K562 (cell line): Measurements from ENCODE around the gene GRXCR2. TPM values are rescaled to one million over a fixed set of nuclear protein-coding genes. Genes with fewer than 3 reads are reported as not detected.
A peak's percentile ranks its signal among the peaks of the same experiment; 100 is the strongest.

ENCODE experiments used
- ATAC-seq: fragments of 200-7000 bp; cut with Tn5 transposase; 3 replicates; pipeline ENCODE4 v1.9.1; 2020; ENCODE audit warnings: moderate library complexity
- BruUV-seq: library from RNA; stranded (reverse); fragments of 400-500 nt; replicated peaks from 2 replicates; lab custom pipeline; 2021; lab: Mats Ljungman, UMichigan
- CTCF ChIA-PET: fragments of 300-600 bp; formaldehyde crosslinking; extraction: SDS; loops from one replicate; lab custom pipeline; 2021; ENCODE audit warnings: low intra/inter-chr PET ratio; lab: Yijun Ruan, JAX
- POLR2A ChIA-PET: fragments of 300-600, 350-650 bp; sonication (Branson Sonifier 250); formaldehyde crosslinking; extraction: SDS; loops from one replicate; lab custom pipeline; 2021; ENCODE audit warnings: antibody characterized with exemption, inconsistent platforms; lab: Yijun Ruan, JAX
- DNase-seq, 4 experiments: peaks; one replicate each; pipeline versions ENCODE4 v3.0.0 to v3.0.0-alpha.2; 2011 to 2018; ENCODE audit warnings: low spot score in 3 of 4, mixed read lengths in 3 of 4; ENCODE audit errors: extremely low read depth in 1 of 4
- FAIRE-seq: peaks from 2 replicates; lab custom pipeline; 2011; peaks lifted over from hg19 to GRCh38; lab: Jason Lieb, UNC
- H2AFZ ChIP-seq: 2 replicates; pipeline ENCODE4 v1.6.0; 2011; ENCODE audit warnings: low read depth, low read length, control low read depth, inconsistent platforms
- H3K27ac ChIP-seq: fragments of 200-600 bp; 3 replicates; pipeline ENCODE4 v1.8.0; 2011; ENCODE audit warnings: low read depth, mild to moderate bottlenecking, control low read depth, inconsistent platforms, low read length, moderate library complexity, mixed read lengths; ENCODE audit errors: extremely low read depth
- H3K27me3 ChIP-seq, 2 experiments: fragments of 300-600 bp in 1 of 2; 2 replicates in 1 of 2; 3 replicates in 1 of 2; pipeline versions ENCODE4 v1.6.0 to v1.8.0; 2011; ENCODE audit warnings: inconsistent platforms in 2 of 2, low read length in 2 of 2, mild to moderate bottlenecking in 1 of 2, mixed read lengths in 1 of 2, moderate library complexity in 1 of 2; ENCODE audit not compliant: control insufficient read depth in 2 of 2, insufficient read depth in 2 of 2
- H3K36me3 ChIP-seq: fragments of 300-600 bp; 3 replicates; pipeline ENCODE4 v1.8.0; 2011; ENCODE audit warnings: mild to moderate bottlenecking, low read length, inconsistent platforms; ENCODE audit not compliant: control insufficient read depth, insufficient read depth
- H3K4me1 ChIP-seq, 2 experiments: fragments of 200-600 bp in 1 of 2; replicated peaks in 1 of 2; 2 replicates in 1 of 2; 3 replicates in 1 of 2; pipeline versions ENCODE4 v1.5.1 to v1.8.0; 2011; ENCODE audit warnings: inconsistent platforms in 2 of 2, low read length in 2 of 2, mild to moderate bottlenecking in 1 of 2, mixed read lengths in 1 of 2, moderate library complexity in 1 of 2; ENCODE audit not compliant: control insufficient read depth in 2 of 2, insufficient read depth in 2 of 2
- H3K4me2 ChIP-seq: 2 replicates; pipeline ENCODE4 v1.6.1; 2011; ENCODE audit warnings: low read length, control low read depth, inconsistent platforms, mixed read lengths; ENCODE audit not compliant: insufficient read depth
- H3K4me3 ChIP-seq: fragments of 200-600 bp; sonication (generic), shearing (Covaris generic); 2 replicates; pipeline ENCODE4 v1.5.1; 2016; ENCODE audit warnings: control low read depth, inconsistent platforms
- H3K79me2 ChIP-seq: fragments of 200-600 bp; 3 replicates; pipeline ENCODE4 v1.8.0; 2011; ENCODE audit warnings: low read length, inconsistent platforms; ENCODE audit not compliant: control insufficient read depth, insufficient read depth
- H3K9ac ChIP-seq, 2 experiments: 2 replicates each; pipeline versions ENCODE4 v1.6.0 to v1.6.1; 2011; ENCODE audit warnings: low read depth in 2 of 2, low read length in 2 of 2, control low read depth in 1 of 2, inconsistent platforms in 1 of 2, mild to moderate bottlenecking in 1 of 2, mixed read lengths in 1 of 2; ENCODE audit not compliant: insufficient read depth in 1 of 2
- H3K9me1 ChIP-seq: one replicate; pipeline ENCODE4 v1.6.0; 2011; ENCODE audit warnings: inconsistent platforms, mild to moderate bottlenecking, low read length, moderate library complexity; ENCODE audit not compliant: control insufficient read depth, insufficient read depth
- H3K9me3 ChIP-seq: replicated peaks from 2 replicates; pipeline ENCODE4 v1.5.1; 2011; ENCODE audit warnings: low read depth, low read length, inconsistent platforms; ENCODE audit not compliant: control insufficient read depth, insufficient read depth
- H4K20me1 ChIP-seq: replicated peaks from 2 replicates; pipeline ENCODE4 v1.6.1; 2011; ENCODE audit warnings: low read length, inconsistent platforms, mixed read lengths; ENCODE audit not compliant: control insufficient read depth, insufficient read depth
- FIP1L1 ChIP-seq: fragments of 200-400 bp; formaldehyde crosslinking; IDR thresholded peaks from 2 replicates; pipeline ENCODE4 v1.6.1; 2018; ENCODE audit warnings: mild to moderate bottlenecking, low read depth, low read length; ENCODE audit not compliant: poor library complexity, severe bottlenecking
- FOSL1 ChIP-seq: fragments of 200-800 bp; sonication (Bioruptor generic); conservative IDR thresholded peaks from 2 replicates; pipeline ENCODE4 v1.6.1; 2016; ENCODE audit warnings: missing genetic modification characterization, missing compliant biosample characterization
- MAZ ChIP-seq, 2 experiments: fragments of 450-650 bp in 1 of 2; sonication (generic) in 1 of 2; formaldehyde crosslinking; IDR thresholded peaks in 1 of 2; conservative IDR thresholded peaks in 1 of 2; 2 replicates each; pipeline versions ENCODE4 v1.4.0 to v1.5.0; 2020; ENCODE audit warnings: mild to moderate bottlenecking in 1 of 2, missing genetic modification reagents in 1 of 2
- NEUROD1 ChIP-seq: fragments of 150-350 bp; IDR thresholded peaks from 2 replicates; pipeline ENCODE4 v1.6.1; 2014; ENCODE audit warnings: borderline replicate concordance, low read length, low read depth; ENCODE audit not compliant: partially characterized antibody
- POLR2H ChIP-seq: IDR thresholded peaks from 2 replicates; pipeline ENCODE4 v1.6.1; 2016; ENCODE audit warnings: missing genetic modification characterization, low read depth, mild to moderate bottlenecking, control low read depth, missing compliant biosample characterization, moderate library complexity
- POU5F1 ChIP-seq: fragments of 150-350 bp; IDR thresholded peaks from 2 replicates; pipeline ENCODE4 v1.6.1; 2014; ENCODE audit warnings: borderline replicate concordance, low read length, low read depth, mild to moderate bottlenecking; ENCODE audit not compliant: partially characterized antibody
- SAFB ChIP-seq: fragments of 200-400 bp; formaldehyde crosslinking; IDR thresholded peaks from 2 replicates; pipeline ENCODE4 v1.6.1; 2017; ENCODE audit warnings: low read depth, low read length, borderline replicate concordance
- SMARCA4 ChIP-seq: fragments of 450-650 bp; IDR thresholded peaks from 2 replicates; pipeline ENCODE4 v1.6.1; 2016
- SMARCE1 ChIP-seq: fragments of 450-650 bp; IDR thresholded peaks from 2 replicates; pipeline ENCODE4 v1.7.1; 2016; ENCODE audit warnings: mild to moderate bottlenecking
- STAT5A ChIP-seq: IDR thresholded peaks from 2 replicates; pipeline ENCODE4 v1.6.1; 2012; ENCODE audit warnings: low read length, inconsistent platforms, borderline replicate concordance
- TCF3 ChIP-seq: sonication (generic); formaldehyde crosslinking; IDR thresholded peaks from 2 replicates; pipeline ENCODE4 v1.4.0; 2020; ENCODE audit warnings: mild to moderate bottlenecking, missing genetic modification reagents
- THAP7 ChIP-seq: fragments of 250-450 bp; sonication (Bioruptor Pico); IDR thresholded peaks from 2 replicates; pipeline ENCODE4 v1.5.0; 2021
- ZBTB26 ChIP-seq: fragments of 450-650 bp; formaldehyde crosslinking; IDR thresholded peaks from 2 replicates; pipeline ENCODE4 v1.4.0; 2022; ENCODE audit warnings: missing genetic modification characterization
- ZKSCAN3 ChIP-seq: fragments of 250-450 bp; sonication (Bioruptor Pico); IDR thresholded peaks from 2 replicates; pipeline ENCODE4 v1.4.0; 2020
- ZNF764 ChIP-seq: fragments of 250-450 bp; sonication (Bioruptor Pico); IDR thresholded peaks from 2 replicates; pipeline ENCODE4 v1.4.0; 2020; ENCODE audit warnings: low read depth, mild to moderate bottlenecking, moderate library complexity
- WGBS: fragments of 100-300 bp; shearing (Covaris generic); methylation state at CpG from one replicate; pipeline ENCODE4 v1.1.6; 2016; ENCODE audit warnings: low coverage, mixed read lengths; ENCODE audit not compliant: insufficient coverage; ENCODE audit errors: missing lambda C conversion rate; 5-methylcytosine and 5-hydroxymethylcytosine counted together
- in situ Hi-C: fragments of 300-500 bp; cut with MboI; formaldehyde crosslinking; loops from 4 replicates; pipeline ENCODE4 v1.15.0; 2018; ENCODE audit warnings: inconsistent platforms, mixed read lengths
- intact Hi-C: fragments of 100-400 bp; cut with micrococcal nuclease; formaldehyde crosslinking; loops from 2 replicates; pipeline ENCODE4 v1.14.2; 2022
- polyA plus RNA-seq, 8 experiments: library from polyadenylated mRNA; depleted of rRNA in 4 of 8; stranded (reverse) in 5 of 8; unstranded in 3 of 8; fragments of >200 nt; fragmentation: Nextera tagmentation in 2 of 8; fragmentation: Illumina TruSeq in 1 of 8; extraction: Ambion mirVana in 2 of 8; extraction: Trizol in 1 of 8; gene quantifications; 2 replicates each; pipeline versions ENCODE4 v1.2.1 to v1.2.3, GENCODE V29; 2011 to 2014; ENCODE audit warnings: inconsistent platforms in 1 of 8, missing spikeins in 1 of 8
- total RNA-seq, 7 experiments: library from RNA; depleted of rRNA in 6 of 7; stranded (reverse); fragments of >200 nt in 6 of 7; fragmentation: Illumina TruSeq in 2 of 7; extraction: Trizol in 2 of 7; gene quantifications; 2 replicates each; pipeline versions ENCODE4 v1.2.1 to v1.2.3, GENCODE V29; 2011 to 2021; ENCODE audit warnings: low replicate concordance in 1 of 7
- TF ChIP-seq, protein P1 (sequence below), 2 experiments: IDR thresholded peaks in 1 of 2; conservative IDR thresholded peaks in 1 of 2; 2 replicates each; pipeline ENCODE4 v1.6.1; 2016; ENCODE audit warnings: low read depth in 2 of 2, mild to moderate bottlenecking in 1 of 2, missing compliant biosample characterization in 1 of 2, missing genetic modification characterization in 1 of 2, moderate library complexity in 1 of 2
- TF ChIP-seq, protein P2 (sequence below): fragments of 450-650 bp; IDR thresholded peaks from 2 replicates; pipeline ENCODE4 v1.6.1; 2016; ENCODE audit warnings: low read depth, mild to moderate bottlenecking, moderate library complexity

Gene GRXCR2
- total and polyA plus RNA-seq, 9 of the 15 experiments (the other 6 are each of a cell fraction or from before 2014, with no cell fraction given): not detected

- DNase-seq (peak in 3 of 4 experiments; percentile 17 to 39 (median 22)), FAIRE-seq (peak; percentile 74), ATAC-seq (0 out of 3 replicates have a peak, but pooled peaks have one; percentile 4)
- 20% methylated on average over 4 of the region's 4 CpGs for WGBS
- Histone ChIP-seq H3K27ac (peak overlapping the region; percentile 22; the same call in 1 of the 3 replicates), H2AFZ (peak overlapping the region; percentile 76), H4K20me1 (no peaks in the 10 kb centered on the region), H3K9me1 (no peaks in the 10 kb centered on the region), H3K4me1 (peaks cover 19 to 41% of the 10 kb centered on the region in 2 experiments), H3K27me3 (no peaks in the 10 kb centered on the region), H3K79me2 (no peaks in the 10 kb centered on the region), H3K36me3 (no peaks in the 10 kb centered on the region), H3K9ac (no peak overlapping the region), H3K4me2 (peak overlapping the region; percentile 10), H3K4me3 (no peak overlapping the region), H3K9me3 (no peaks in the 10 kb centered on the region)
- in situ Hi-C loops (no loop called here), intact Hi-C loops (no loop called here)
- CTCF ChIA-PET: no interaction called here
- POLR2A ChIA-PET: no interaction called here
- BruUV-seq: no TSS peak
- TF ChIP-seq SMARCE1 (peak; percentile 23; the same call in 1 of the 2 replicates), STAT5A (no peak), ZNF764 (CRISPR knock-in tag) (no peak), FOSL1 (no peak), FIP1L1 (no peak), ZKSCAN3 (no peak), SAFB (no peak), POU5F1 (no peak), SMARCA4 (0 out of 2 replicates have a peak, but pooled peaks have one; percentile 17), POLR2H (tag) (no peak), MAZ (CRISPR knock-in tag; conservative IDR thresholded peaks at IDR 0.05 in 1 of 2, IDR thresholded peaks at IDR 0.05 in 1 of 2) (no peak), THAP7 (CRISPR knock-in tag) (no peak), TCF3 (CRISPR knock-in tag) (peak; percentile 47), ZBTB26 (CRISPR knock-in tag) (no peak), NEUROD1 (no peak)
- TF ChIP-seq, protein P1, sequence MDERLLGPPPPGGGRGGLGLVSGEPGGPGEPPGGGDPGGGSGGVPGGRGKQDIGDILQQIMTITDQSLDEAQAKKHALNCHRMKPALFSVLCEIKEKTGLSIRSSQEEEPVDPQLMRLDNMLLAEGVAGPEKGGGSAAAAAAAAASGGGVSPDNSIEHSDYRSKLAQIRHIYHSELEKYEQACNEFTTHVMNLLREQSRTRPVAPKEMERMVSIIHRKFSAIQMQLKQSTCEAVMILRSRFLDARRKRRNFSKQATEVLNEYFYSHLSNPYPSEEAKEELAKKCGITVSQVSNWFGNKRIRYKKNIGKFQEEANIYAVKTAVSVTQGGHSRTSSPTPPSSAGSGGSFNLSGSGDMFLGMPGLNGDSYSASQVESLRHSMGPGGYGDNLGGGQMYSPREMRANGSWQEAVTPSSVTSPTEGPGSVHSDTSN (CRISPR knock-in tag; IDR thresholded peaks at IDR 0.05; ENCODE audit: low read depth): no peak
- TF ChIP-seq, protein P1 (tag; conservative IDR thresholded peaks at IDR 0.05; ENCODE audit: low read depth): no peak
- TF ChIP-seq, protein P2, sequence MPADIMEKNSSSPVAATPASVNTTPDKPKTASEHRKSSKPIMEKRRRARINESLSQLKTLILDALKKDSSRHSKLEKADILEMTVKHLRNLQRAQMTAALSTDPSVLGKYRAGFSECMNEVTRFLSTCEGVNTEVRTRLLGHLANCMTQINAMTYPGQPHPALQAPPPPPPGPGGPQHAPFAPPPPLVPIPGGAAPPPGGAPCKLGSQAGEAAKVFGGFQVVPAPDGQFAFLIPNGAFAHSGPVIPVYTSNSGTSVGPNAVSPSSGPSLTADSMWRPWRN: no peak
Measured at GRCh38 chr5:145858959-145859358, 13.9 kb downstream of the GRXCR2 start.
